Stimulated activated CD8-positive, alpha-beta memory T cell treated with anti-CD3 and anti-CD28 coated beads, Interleukin-7, amount 100 ng/mL, for 1 hour (primary cell): ENCODE data around the gene UVSSA.

Experiments used
- DNase-seq, 2 donors: peaks; one replicate each; pipeline ENCODE4 v3.0.0-alpha.2; 2020; ENCODE audit warnings: low read depth in 2 of 2

UVSSA gene, protein sequence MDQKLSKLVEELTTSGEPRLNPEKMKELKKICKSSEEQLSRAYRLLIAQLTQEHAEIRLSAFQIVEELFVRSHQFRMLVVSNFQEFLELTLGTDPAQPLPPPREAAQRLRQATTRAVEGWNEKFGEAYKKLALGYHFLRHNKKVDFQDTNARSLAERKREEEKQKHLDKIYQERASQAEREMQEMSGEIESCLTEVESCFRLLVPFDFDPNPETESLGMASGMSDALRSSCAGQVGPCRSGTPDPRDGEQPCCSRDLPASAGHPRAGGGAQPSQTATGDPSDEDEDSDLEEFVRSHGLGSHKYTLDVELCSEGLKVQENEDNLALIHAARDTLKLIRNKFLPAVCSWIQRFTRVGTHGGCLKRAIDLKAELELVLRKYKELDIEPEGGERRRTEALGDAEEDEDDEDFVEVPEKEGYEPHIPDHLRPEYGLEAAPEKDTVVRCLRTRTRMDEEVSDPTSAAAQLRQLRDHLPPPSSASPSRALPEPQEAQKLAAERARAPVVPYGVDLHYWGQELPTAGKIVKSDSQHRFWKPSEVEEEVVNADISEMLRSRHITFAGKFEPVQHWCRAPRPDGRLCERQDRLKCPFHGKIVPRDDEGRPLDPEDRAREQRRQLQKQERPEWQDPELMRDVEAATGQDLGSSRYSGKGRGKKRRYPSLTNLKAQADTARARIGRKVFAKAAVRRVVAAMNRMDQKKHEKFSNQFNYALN

DNA sequence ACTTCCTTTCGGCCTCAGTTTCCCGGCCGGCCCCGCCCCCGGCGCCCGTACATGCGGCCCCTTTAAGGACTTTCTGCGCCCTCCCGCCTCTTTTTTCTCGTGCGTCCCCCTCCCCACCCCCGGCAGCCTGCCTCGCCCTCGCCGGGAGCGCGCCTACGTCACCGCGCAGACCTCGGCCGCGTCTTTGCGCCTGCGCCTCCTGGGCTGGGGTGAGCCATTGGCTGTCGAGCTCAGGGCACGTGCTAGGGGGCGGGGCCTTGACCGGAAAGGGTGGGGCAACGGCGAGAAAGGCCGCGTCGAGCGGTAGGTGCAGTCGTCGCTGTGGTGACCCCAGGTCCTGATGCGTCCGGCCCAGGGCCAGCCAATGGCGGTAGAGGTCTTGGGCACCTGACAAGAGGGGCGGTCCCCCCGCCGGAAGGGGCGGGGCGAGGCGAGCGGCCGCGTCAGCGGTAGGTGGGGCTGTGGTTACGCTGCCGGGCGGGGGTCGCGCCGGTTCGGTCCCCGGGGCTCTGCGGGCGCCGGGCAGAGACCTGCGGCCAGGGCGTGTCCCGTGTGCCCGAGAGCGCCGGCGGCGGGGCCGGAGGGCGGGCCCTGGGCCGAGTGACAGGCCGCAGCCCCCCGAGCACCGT, at the start of gene UVSSA:
UVSSA (plus strand) TSS at position 428 of the 629 bp plus-strand sequence. CDS start 884 bp downstream, outside the sequence.
- DNase-seq = peak; percentile 99 to 100

DNA sequence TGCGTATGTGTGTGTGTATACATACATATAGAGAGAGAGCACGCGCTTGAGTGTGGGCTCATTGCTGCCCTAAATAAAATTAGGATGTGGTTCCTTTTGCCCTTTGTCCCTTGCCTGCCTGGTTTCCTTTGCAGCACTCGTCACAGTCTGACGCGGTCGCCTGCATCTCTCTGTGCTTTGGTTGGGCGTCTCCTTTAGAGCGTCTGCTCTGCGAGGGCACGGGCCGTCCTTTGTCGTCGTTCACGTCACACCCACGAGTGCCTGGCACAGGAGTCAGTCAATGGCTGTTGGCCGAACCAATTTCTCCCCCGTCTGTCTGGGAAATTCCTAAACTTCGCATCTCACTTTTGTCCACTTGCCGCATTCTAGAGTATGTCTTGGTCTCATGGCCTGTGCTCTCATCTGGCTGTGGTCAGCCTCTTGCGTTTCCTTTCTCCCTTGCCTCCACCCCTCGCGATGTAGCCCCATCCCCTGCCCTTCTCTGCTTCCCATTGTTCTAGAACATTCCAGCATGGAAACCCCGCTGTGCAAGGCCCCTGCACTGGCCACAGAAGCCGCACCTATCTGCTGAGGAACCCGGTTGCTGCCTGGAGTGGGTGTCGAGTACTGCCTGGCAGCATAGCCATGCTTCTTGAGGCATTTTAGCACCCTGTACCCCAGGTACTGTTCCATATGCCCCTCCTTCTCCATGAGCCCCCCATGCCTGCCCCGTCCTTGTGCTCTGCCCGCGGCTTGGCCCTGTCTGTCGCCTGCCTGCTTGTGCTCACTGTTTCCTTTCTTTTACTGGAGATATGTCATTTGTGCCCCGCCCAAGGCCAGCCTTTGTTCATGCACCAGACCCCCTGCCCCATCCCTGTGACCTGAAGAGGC, 49.3 kb upstream of the UVSSA start:
- DNase-seq = no peak

- no peak for DNase-seq
Observed at GRCh38 chr4:1298461-1298860, 48.5 kb upstream of the UVSSA start.

GRCh38 chr4:1299301-1299860, 47.6 kb upstream of the UVSSA start:
- no peak for DNase-seq

DNA sequence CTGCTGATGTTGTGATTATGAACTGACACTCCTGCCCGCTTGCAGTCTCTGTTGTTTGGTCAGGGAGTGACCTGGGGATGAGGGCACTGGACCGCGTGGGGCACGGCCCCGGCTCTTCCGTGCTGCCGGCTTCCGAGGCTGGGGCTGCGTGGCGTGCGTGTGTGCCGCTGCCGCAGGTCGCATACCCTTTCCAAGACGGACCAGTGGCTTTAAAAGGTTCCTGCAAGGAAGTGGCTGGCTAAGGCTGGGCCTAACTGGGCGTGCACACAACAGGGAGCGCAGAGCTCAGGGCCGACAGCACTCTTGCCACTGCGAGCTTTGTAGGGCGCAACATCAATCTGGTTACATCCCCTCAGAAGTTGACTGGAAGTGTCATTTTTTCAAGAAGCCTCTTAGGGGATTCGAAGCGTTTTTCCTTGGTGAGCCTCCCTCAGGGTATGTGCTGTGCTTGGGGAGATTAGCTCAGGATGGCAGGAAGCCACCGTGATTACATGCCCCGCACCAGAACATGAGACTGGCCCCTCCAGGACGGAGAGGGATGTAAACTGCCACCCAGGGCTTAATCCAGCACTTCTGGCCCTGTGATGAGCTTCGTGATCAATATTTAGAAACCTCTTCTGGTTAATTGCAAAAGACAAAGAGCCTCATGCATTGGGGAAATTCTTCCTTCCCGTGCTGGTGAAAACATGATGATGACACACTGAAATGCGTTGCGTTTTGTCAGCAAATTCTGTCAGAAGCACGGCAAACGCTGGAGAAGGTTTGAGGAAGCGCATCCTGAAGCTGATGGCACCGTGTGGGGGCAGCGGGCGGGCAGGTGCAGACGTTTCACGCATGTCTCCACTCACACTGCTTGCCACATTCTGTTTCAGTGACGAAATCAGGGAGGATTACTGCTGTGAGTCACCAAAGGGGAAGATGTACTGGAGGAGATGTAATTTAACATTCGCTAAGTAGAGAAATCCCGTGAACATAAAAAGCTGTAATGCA, 46.2 kb upstream of the UVSSA start:
- DNase-seq = no peak

- DNase-seq = no peak
Observed at GRCh38 chr4:1302159-1302558, 44.8 kb upstream of the UVSSA start.

DNA sequence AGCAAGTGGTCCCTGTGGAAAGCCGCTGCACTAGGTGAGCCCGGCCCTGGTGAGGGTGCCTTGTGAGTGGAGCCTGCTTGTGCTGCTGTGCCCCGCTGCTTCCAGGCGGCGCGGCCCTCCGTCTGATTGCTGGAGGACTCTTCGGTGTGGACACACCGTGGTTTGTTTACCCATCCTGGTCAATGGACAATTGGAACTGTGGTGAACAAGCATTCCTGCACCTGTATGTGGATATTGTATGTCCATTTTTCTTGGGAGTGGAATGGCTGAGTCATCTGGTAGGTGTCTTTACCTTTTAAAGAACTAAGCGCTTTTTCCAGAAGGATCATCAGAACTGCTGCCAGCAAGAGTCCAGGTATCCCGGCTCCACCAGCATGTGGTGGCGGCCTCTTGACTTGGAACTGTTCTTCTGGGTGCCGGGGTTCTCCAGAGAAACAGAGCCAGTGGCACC, 41.7 kb upstream of the UVSSA start:
- DNase-seq = no peak

GRCh38 chr4:1305781-1306455, 41.1 kb upstream of the UVSSA start:
- no peak for DNase-seq

DNA sequence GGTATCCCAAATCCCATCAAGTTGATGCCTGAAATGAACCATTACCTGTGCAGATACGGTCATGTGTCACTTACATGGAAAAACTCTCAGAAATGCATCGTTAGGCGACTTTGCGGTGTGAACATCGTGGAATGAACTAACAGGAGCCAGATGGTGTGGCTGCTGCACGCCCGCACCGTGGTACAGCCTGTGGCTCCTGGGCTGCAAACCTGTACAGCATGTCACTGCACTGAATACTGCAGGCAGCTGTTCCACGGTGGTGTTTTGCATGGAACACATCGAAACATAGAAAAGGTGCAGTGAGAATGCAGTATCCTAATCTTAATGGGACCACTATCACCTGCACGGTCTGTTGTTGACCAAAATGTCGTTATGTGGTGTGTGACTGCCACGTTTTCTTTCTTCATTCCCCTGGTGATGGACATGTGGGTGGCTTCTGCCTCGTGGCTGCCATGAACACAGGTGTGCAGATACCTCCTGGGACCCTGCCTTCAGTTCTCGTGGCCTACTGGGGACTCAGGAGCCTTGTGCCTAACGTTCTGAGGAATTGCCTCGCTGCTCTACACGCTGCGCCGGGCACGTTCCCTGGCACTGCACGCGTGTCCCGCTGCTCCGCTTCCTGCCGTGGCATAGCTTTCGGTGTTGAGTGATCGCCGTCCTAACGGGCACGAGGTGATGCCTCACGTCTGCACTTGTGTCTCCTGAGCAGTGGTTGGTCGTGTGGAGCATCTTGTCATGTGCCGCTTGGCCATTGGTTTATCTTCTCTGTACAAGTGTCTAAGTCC, 38.9 kb upstream of the UVSSA start:
- DNase-seq = no peak

- peak; percentile 18 to 25 for DNase-seq
Observed at GRCh38 chr4:1309261-1310010, 37.6 kb upstream of the UVSSA start.

GRCh38 chr4:1310031-1310795, 36.8 kb upstream of the UVSSA start:
- DNase-seq = no peak

DNA sequence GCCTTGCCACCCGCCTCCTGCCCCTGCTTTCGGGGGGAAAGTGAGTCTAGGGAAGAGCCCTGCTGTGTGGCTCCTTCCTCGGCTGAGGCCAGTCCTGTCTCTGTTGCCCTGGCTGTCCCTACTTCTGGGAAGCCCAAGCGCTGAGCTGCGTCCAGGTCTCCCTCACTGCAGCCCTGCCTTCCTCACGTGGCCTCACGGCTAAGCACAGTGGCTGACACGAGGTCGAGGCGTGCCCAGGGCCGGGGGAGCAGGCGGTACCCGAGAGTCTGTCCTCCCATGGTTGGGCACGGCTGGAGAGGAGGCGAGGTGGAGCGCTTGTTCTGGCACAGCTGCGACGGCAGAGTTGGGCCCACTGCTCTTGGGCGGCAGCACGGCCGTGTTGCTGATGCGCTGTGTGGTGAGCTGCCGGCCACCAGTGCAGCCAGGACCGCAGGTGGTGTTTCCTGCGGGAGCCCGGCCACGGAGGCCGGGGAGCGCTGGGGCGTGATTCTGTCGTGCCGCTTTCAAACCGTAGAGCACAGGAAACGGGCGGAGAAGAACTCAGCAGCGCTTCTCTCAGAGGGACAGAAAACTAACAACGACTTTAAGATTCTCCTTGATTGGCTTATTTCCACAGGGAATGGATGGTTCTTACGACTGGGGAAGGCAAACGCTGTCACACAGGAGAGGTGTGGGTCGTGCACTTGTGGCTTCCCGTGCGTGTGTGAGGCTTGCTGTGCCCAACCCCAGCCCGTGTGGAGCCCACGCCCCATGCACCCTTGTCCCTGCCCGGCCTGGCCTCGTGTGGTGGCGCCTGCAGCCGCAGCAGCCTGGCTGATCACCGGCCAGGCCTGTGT, 36.0 kb upstream of the UVSSA start:
- no peak for DNase-seq

DNA sequence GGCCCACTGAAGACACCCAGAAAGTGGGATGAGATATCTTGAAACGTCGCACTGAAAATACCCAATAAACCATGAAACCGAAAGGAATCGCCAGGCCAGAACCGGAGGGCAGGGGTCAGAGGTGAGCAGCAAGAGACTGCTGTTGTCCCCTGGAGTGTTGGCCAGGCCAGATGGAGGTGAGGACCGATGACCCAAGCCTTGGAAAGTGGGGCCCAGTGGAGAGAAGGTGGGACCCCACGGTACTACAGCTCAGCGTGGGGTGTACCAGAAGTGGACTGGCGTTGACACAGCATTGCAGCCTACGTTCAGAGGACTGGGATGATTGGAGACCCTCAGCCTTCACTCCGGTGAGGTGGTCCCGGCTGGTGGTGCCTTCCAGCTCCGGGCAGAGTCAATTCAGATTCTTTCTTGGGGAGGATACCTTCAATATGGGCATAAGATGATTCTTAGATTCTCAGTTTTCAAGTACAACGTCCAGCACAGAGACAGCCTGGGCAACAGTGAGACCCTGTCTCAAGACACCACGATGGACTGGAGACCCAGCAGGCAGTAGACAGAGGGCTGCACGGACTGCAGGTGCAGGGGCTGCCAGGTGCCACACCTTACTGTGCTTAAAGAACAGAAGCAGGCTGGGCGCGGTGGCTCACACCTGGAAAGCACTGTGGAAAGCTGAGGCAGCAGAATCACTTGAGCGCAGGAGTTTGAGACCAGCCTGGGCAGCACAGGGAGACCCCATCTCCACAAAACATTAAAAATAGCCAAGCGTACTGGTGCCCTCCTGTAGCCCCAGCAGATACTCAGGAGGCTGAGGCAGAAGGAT, 34.0 kb upstream of the UVSSA start:
- DNase-seq = no peak

DNA sequence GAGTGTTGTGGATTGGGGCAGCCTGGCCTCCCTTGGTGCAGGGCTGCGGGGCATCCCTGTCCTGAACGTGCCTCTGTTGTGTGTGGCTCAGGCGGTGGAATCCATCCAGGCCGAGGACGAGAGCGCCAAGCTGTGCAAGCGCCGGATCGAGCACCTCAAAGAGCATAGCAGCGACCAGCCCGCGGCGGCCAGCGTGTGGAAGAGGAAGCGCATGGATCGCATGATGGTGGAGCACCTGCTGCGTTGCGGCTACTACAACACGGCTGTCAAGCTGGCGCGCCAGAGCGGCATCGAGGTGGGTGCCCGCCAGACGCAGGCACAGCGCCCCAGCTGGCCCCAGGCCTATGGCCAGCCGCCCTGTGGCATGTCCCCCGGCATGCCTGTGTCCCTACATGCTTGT, 31.7 kb upstream of the UVSSA start:
- no peak for DNase-seq

- DNase-seq = no peak
Observed at GRCh38 chr4:1315836-1316536, 31.0 kb upstream of the UVSSA start.
